ENCODE measurements around the gene MYOM3.

MYOM3 gene

DNA sequence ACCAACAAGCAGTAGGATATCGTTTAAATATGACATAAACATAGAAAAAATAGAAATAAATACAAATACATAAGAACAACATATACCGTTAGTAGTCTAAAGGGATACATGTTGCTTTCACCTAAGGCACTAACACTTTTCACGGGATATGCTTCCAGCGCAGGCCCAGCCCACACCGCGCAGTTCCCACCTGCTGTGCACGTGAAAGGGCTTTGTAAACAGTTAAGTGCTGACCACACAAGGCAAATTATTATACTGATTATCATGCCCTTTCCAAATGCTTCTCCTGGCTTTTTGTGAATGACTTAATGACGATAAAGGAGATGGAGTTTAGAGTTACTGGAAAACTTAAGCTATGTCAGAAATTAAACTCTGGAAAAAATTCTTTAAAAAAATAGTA is 42.3 kb upstream of the MYOM3 start:
- H3K4me3 ChIP-seq (ENCODE audit: control insufficient read depth, low read depth, low read length), result no peak overlapping the region
- DNase-seq (ENCODE audit: low read depth), result no peak
- TF ChIP-seq, protein P1, sequence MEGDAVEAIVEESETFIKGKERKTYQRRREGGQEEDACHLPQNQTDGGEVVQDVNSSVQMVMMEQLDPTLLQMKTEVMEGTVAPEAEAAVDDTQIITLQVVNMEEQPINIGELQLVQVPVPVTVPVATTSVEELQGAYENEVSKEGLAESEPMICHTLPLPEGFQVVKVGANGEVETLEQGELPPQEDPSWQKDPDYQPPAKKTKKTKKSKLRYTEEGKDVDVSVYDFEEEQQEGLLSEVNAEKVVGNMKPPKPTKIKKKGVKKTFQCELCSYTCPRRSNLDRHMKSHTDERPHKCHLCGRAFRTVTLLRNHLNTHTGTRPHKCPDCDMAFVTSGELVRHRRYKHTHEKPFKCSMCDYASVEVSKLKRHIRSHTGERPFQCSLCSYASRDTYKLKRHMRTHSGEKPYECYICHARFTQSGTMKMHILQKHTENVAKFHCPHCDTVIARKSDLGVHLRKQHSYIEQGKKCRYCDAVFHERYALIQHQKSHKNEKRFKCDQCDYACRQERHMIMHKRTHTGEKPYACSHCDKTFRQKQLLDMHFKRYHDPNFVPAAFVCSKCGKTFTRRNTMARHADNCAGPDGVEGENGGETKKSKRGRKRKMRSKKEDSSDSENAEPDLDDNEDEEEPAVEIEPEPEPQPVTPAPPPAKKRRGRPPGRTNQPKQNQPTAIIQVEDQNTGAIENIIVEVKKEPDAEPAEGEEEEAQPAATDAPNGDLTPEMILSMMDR (IDR thresholded peaks at IDR 0.05; ENCODE audit: control insufficient read depth, insufficient read depth, low read depth, low read length, missing control alignments), result no peak

DNA sequence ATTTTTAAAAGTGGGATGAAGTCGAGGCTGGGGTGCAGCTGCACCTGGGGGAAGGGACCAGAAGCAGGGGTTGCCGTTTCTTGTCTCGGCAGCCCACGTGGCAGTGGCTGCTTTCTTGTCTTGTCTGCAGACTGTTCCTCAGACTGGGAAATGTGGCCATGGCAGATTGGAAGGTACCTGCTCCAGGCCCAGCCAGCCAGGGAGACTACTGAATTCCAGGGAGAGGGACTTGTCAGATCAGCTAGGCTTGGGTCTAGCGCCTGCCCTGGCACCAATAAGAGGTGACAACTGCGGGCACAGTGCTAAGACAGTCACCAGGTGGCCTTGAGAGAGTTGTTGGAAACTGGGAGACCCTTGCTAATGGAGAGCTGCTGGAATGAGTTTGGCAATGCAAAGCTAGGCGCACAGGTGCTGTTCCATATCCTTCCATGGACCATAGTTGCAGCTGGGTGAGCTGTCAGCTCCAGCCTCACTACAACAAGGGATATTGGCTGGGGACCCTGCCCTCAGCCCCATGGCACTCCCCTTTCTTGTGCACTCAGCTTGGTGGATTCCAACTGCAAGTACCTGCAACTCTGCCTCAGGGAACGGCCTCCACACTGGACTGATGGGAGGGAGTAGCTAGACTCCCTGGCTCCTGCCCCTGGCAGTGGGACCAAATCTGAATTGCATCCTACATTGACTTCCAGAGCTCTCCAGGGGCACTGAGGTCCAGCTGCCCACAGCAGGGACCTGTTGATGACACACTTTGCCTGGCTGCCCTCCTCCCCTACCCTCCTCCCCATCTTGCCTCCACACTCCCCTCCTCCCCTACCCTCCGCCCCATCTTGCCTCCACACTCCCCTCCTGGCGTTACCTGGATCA is 40.9 kb upstream of the MYOM3 start:
- H3K4me3 ChIP-seq (ENCODE audit: control insufficient read depth, low read depth, low read length), result no peak overlapping the region
- TF ChIP-seq, protein P1 (IDR thresholded peaks at IDR 0.05; ENCODE audit: control insufficient read depth, insufficient read depth, low read depth, low read length, missing control alignments), result no peak
- no peak for DNase-seq (ENCODE audit: low read depth)

DNA sequence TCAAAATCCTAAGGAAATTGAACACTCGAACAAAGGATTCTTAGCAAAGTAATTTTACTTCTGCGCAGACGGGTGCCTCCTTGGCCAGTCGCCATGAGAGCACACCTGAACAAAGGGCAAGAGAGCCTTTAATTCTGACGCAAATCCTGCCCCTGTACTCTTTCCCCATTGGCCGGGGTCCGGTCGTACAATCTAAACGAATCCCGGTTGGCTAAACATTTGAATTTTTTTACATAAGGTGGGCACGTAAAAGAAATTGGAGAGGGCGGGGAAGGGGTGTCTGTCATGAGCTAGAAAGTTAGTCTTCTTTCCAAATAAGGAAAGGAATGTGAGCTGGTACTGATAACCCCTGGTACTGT is 39.2 kb upstream of the MYOM3 start:
- no peak overlapping the region for H3K4me3 ChIP-seq (ENCODE audit: control insufficient read depth, low read depth, low read length)
- DNase-seq (ENCODE audit: low read depth), result no peak
- TF ChIP-seq, protein P1 (IDR thresholded peaks at IDR 0.05; ENCODE audit: control insufficient read depth, insufficient read depth, low read depth, low read length, missing control alignments), result no peak

DNA sequence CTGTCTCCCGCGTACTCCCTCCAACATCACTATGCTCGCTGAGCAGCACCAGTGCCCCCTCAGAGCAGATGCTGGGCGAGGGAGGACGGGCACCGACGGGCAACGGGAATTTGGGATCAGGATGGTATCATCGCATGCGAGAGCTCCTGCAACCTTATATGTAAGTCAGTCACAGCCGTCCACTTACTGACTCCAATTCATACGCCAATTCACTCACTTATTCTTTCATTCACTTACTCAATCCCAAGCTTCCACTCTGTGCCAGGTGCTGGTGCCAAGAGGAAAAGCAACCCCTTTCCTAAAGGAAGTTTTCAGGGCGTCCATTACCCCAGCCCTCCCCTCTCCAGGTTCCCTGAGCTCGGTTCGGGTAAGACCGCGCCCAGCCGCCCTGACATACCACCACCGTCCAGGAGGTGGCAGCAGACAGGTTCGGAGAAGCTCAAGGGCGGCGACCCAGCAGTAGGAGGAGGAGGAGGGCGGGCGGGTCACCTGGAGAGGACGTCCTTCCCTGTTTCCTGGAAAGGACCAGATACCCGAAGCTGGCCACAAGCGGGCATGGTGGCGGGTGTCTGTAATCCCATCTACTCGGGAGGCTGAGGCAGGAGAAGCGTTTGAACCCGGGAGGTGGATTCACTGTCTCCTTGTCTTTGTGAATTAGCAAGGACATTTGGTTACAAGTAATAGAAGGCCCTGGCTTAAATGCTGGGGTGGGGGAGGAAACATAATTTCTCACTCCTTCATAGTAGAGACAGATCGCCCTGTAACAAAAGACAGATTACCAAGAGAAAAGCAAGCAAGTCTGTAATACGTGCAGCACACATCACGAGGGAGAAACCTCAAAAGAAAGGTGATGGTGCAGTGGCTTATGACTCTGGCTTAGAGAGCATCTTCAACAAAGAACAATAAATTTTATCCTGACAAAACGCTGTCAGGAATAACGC is 38.6 kb upstream of the MYOM3 start:
- TF ChIP-seq, protein P1 (IDR thresholded peaks at IDR 0.05; ENCODE audit: control insufficient read depth, insufficient read depth, low read depth, low read length, missing control alignments), result peak; percentile 85
- peak; percentile 21 for DNase-seq (ENCODE audit: low read depth)
- H3K4me3 ChIP-seq (ENCODE audit: control insufficient read depth, low read depth, low read length), result peak overlapping the region; percentile 24

DNA sequence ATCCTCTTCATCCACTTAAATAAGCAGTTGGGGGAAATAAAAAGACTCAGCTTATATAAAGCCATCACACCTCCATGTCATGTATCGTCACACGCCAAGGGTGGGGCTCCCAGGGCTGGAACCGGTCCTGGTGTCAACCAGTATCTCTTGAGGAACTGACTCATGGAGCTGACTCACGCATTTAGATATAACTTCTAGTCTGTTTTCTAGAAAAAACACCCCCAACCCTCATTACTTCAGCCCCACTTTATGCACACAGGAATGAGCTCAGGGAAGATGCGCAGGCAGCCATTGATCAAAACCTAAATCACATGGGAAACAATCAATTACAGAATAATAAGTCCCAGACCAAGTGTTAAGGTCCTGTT is 37.9 kb upstream of the MYOM3 start:
- H3K4me3 ChIP-seq (ENCODE audit: control insufficient read depth, low read depth, low read length), result no peak overlapping the region
- peak; percentile 23 for DNase-seq (ENCODE audit: low read depth)
- TF ChIP-seq, protein P1 (IDR thresholded peaks at IDR 0.05; ENCODE audit: control insufficient read depth, insufficient read depth, low read depth, low read length, missing control alignments), result no peak

DNA sequence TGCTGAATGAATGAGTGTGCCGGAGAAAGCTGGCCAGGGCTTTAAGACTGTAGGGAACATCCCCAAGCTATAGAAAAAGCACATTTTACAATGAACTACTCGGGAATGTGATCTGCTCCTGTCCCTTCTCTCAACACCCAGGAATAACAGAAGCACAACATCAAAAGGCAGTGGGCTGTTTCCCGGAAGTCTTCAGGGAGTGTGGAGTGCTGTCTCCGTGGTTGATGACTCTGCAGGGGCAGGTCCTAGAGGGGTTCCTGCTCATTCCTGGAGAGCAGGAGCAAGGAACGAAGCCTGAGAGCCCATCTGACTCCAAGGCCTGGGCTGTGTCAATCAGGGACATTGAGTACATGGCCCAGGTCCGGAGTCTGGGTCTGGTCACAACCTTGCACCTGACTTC is 35.9 kb upstream of the MYOM3 start:
- TF ChIP-seq, protein P1 (IDR thresholded peaks at IDR 0.05; ENCODE audit: control insufficient read depth, insufficient read depth, low read depth, low read length, missing control alignments), result no peak
- H3K4me3 ChIP-seq (ENCODE audit: control insufficient read depth, low read depth, low read length), result no peak overlapping the region
- no peak for DNase-seq (ENCODE audit: low read depth)

All from AG09309 (cell line).